GM06990 (cell line): ENCODE measurements around the gene AIP.

Experiments used
- DNase-seq: peaks from one replicate; pipeline ENCODE4 v3.0.0-alpha.2; 2011; ENCODE audit not compliant: insufficient read length; ENCODE audit errors: extremely low read depth
- H3K27me3 ChIP-seq: replicated peaks from 2 replicates; pipeline ENCODE4 v1.6.0; 2011; ENCODE audit warnings: low read length; ENCODE audit not compliant: control insufficient read depth, insufficient read depth
- H3K36me3 ChIP-seq: 2 replicates; pipeline ENCODE4 v1.5.1; 2011; ENCODE audit warnings: low read length; ENCODE audit not compliant: control insufficient read depth, insufficient read depth
- H3K4me3 ChIP-seq: replicated peaks from 2 replicates; pipeline ENCODE4 v1.5.1; 2011; ENCODE audit warnings: low read depth, mild to moderate bottlenecking, control low read depth, low read length
- CTCF ChIP-seq: IDR thresholded peaks from 2 replicates; pipeline ENCODE4 v1.5.1; 2011; ENCODE audit warnings: low read length, control low read depth, mild to moderate bottlenecking, inconsistent platforms; ENCODE audit not compliant: insufficient read depth, poor library complexity, severe bottlenecking

Gene AIP

GRCh38 chr11:67522338-67522737, 39.5 kb downstream of the AIP start:
- Histone ChIP-seq H3K4me3 (no peak overlapping the region), H3K36me3 (no peaks in the 10 kb centered on the region), H3K27me3 (no peaks in the 10 kb centered on the region; the same call in 1 of the 2 replicates)
- DNase-seq: no peak
- TF ChIP-seq CTCF: no peak

GRCh38 chr11:67522844-67523555, 40.2 kb downstream of the AIP start, which contains the start of gene CABP2:
Gene CABP2, minus strand, starts transcription at chr11:67523446. Its CDS starts 120 bp downstream, at chr11:67523326.
- H3K27me3 ChIP-seq: no peaks in the 10 kb centered on the region; the same call in 1 of the 2 replicates
- no peak within 1 kb of the TSS for H3K4me3 ChIP-seq
- TF ChIP-seq CTCF: no peak
- no peaks in the 10 kb centered on the region for H3K36me3 ChIP-seq
- DNase-seq: no peak

- DNase-seq: no peak
- Histone ChIP-seq H3K36me3 (no peaks in the 10 kb centered on the region), H3K4me3 (no peak overlapping the region), H3K27me3 (no peaks in the 10 kb centered on the region; the same call in 1 of the 2 replicates)
- peak; percentile 1 for TF ChIP-seq CTCF
Observed at GRCh38 chr11:67523556-67524479, 41.0 kb downstream of the AIP start.

GRCh38 chr11:67524480-67524808, 41.6 kb downstream of the AIP start:
- Histone ChIP-seq H3K36me3 (no peaks in the 10 kb centered on the region), H3K27me3 (no peaks in the 10 kb centered on the region; the same call in 1 of the 2 replicates), H3K4me3 (no peak overlapping the region)
- no peak for TF ChIP-seq CTCF
- no peak for DNase-seq

GRCh38 chr11:67525275-67525976, 42.6 kb downstream of the AIP start:
- TF ChIP-seq CTCF: no peak
- no peak for DNase-seq
- Histone ChIP-seq H3K27me3 (no peaks in the 10 kb centered on the region; the same call in 1 of the 2 replicates), H3K4me3 (no peak overlapping the region), H3K36me3 (no peaks in the 10 kb centered on the region)
